Measurements from ENCODE around the gene LARP4B. TPM values are rescaled to one million over a fixed set of nuclear protein-coding genes. Genes with fewer than 3 reads are reported as not detected.

LARP4B gene
- total RNA-seq, 1 donor from 2014 or later: 137 TPM

GRCh38 chr10:929960-930624, 1.4 kb downstream of the LARP4B start:
- DNase-seq (ENCODE audit: low spot score): no peak
- H3K27ac Mint-ChIP-seq: peak overlapping the region; percentile 93
- peaks cover 35% of the 10 kb centered on the region for H3K4me1 Mint-ChIP-seq (ENCODE audit: low read depth)
- no peaks in the 10 kb centered on the region for H3K27me3 Mint-ChIP-seq (ENCODE audit: low read depth)
- no peaks in the 10 kb centered on the region for H3K9me3 Mint-ChIP-seq
- H3K36me3 Mint-ChIP-seq (ENCODE audit: low read depth): peaks cover 28% of the 10 kb centered on the region
- intact Hi-C loops (cut with micrococcal nuclease): loop anchor here (1.0 kb wide), 1 partner anchor 58 kb away; the partner anchor contains the start of gene GTPBP4
- H3K4me3 Mint-ChIP-seq (ENCODE audit: low read depth): peak overlapping the region; percentile 95

DNA sequence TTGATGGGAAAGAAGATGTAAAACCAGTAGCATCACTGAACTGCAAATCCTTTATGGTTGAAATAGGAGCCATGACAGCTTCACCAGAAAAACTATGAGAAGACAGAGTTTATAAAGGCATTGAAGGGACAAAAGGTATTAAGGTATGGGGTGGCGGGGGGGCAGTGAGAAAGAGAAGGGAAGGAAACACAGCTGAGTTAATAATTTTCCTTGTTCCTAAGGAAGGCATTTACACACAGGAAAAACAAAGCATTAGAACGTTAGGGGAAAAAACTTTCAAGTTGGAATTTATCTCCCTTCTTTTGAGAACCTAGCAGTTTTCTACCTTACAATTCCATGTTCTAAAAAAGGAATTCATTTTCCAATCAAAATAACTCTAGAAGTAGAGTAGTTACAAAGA, 4.4 kb downstream of the LARP4B start:
- Mint-ChIP-seq H3K4me3 (ENCODE audit: low read depth) (no peak overlapping the region), H3K27me3 (ENCODE audit: low read depth) (no peaks in the 10 kb centered on the region), H3K4me1 (ENCODE audit: low read depth) (peaks cover 39% of the 10 kb centered on the region), H3K36me3 (ENCODE audit: low read depth) (peaks cover 43% of the 10 kb centered on the region), H3K27ac (no peak overlapping the region), H3K9me3 (no peaks in the 10 kb centered on the region)
- intact Hi-C loops (cut with micrococcal nuclease): no loop called here
- no peak for DNase-seq (ENCODE audit: low spot score)

- H3K36me3 Mint-ChIP-seq (ENCODE audit: low read depth): peaks cover 47% of the 10 kb centered on the region
- peak overlapping the region; percentile 24 for H3K27ac Mint-ChIP-seq
These were observed 5.3 kb downstream of the LARP4B start for GRCh38 chr10:926075-926698.

GRCh38 chr10:924524-924859, 7.0 kb downstream of the LARP4B start:
- intact Hi-C loops (cut with micrococcal nuclease): no loop called here
- Mint-ChIP-seq H3K27me3 (ENCODE audit: low read depth) (no peaks in the 10 kb centered on the region), H3K4me1 (ENCODE audit: low read depth) (peaks cover 34% of the 10 kb centered on the region), H3K4me3 (ENCODE audit: low read depth) (no peak overlapping the region), H3K36me3 (ENCODE audit: low read depth) (peaks cover 40% of the 10 kb centered on the region), H3K9me3 (no peaks in the 10 kb centered on the region), H3K27ac (peak overlapping the region; percentile 5)
- DNase-seq (ENCODE audit: low spot score): no peak

More at GRCh38 chr10:926075-926698, 5.3 kb downstream of the LARP4B start:
- DNase-seq (ENCODE audit: low spot score): no peak
- no peak overlapping the region for H3K4me3 Mint-ChIP-seq (ENCODE audit: low read depth)
- H3K4me1 Mint-ChIP-seq (ENCODE audit: low read depth): peaks cover 42% of the 10 kb centered on the region
- intact Hi-C loops (cut with micrococcal nuclease): no loop called here
- H3K27me3 Mint-ChIP-seq (ENCODE audit: low read depth): no peaks in the 10 kb centered on the region
- H3K9me3 Mint-ChIP-seq: no peaks in the 10 kb centered on the region

GRCh38 chr10:923844-924523, 7.5 kb downstream of the LARP4B start:
- Mint-ChIP-seq H3K4me1 (ENCODE audit: low read depth) (peaks cover 30% of the 10 kb centered on the region), H3K4me3 (ENCODE audit: low read depth) (no peak overlapping the region), H3K9me3 (no peaks in the 10 kb centered on the region), H3K36me3 (ENCODE audit: low read depth) (peaks cover 44% of the 10 kb centered on the region), H3K27me3 (ENCODE audit: low read depth) (no peaks in the 10 kb centered on the region), H3K27ac (peak overlapping the region; percentile 5)
- DNase-seq (ENCODE audit: low spot score): no peak
- intact Hi-C loops (cut with micrococcal nuclease): no loop called here

DNA sequence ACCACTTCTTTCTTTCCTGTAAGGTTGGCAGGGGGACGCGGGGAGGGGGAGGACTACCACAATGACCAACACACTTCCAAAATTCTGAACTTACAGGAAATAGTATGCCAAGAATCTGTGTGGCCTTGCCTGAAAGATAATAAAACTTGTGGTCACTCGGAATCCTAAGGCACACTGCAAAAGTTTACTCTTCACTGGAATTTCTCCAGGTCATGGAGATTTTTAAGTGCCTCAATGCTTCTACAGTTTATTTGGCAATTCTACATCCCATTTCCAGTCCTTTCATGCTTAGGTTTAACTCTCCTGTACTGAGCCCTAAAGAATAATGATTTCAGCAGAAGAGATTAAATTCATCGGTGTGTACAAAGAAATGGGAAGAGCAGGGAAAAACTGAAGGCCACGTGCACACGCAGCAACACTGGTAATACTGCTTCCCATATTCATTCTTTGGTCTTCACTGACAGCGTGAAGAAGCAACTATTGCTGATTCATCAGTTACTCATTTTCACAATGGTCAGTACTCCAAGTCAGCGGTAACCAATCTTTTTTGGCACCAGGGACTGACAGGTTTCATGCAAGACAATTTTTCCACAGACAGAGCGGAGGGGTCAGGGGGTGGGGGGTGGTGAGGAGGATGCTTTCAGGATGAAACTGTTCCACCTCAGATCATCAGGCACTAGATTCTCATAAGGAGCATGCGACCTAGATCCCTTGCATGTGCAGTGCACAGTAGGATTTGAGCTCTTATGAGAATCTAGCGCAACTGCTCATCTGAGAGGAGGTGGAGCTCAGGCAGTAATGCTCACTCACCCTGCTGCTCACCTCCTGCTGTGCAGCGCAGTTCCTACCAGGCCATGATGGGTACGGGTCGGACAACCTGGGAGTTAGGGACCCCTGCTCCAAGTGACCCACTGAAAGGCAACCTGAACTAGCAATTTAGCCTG, 9.8 kb downstream of the LARP4B start:
- H3K27ac Mint-ChIP-seq: no peak overlapping the region
- H3K36me3 Mint-ChIP-seq (ENCODE audit: low read depth): peaks cover 45% of the 10 kb centered on the region
- no peak for DNase-seq (ENCODE audit: low spot score)
- peaks cover 18% of the 10 kb centered on the region for H3K4me1 Mint-ChIP-seq (ENCODE audit: low read depth)
- intact Hi-C loops (cut with micrococcal nuclease): no loop called here
- H3K27me3 Mint-ChIP-seq (ENCODE audit: low read depth): no peaks in the 10 kb centered on the region
- H3K4me3 Mint-ChIP-seq (ENCODE audit: low read depth): no peak overlapping the region
- no peaks in the 10 kb centered on the region for H3K9me3 Mint-ChIP-seq

DNA sequence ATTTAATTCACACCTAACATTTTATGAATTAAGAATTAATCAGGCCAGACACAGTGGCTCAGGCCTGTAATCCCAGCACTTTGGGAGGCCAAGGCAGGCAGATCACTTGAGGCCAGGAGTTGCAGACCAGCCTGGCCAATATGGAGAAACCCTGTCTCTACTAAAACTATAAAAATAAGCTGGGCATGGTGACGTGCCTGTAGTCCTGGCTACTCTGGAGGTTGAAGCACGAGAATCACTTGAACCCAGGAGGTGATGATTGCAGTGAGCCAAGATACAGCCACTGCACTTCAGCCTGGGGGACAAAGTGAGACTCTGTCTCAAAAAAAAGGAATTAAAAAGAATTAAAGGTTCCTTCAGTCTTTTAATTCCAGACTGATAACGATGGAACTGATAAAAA, 11.1 kb downstream of the LARP4B start:
- no peaks in the 10 kb centered on the region for H3K9me3 Mint-ChIP-seq
- H3K27me3 Mint-ChIP-seq (ENCODE audit: low read depth): no peaks in the 10 kb centered on the region
- H3K4me1 Mint-ChIP-seq (ENCODE audit: low read depth): peaks cover 12% of the 10 kb centered on the region
- no peak overlapping the region for H3K27ac Mint-ChIP-seq
- intact Hi-C loops (cut with micrococcal nuclease): no loop called here
- no peak overlapping the region for H3K4me3 Mint-ChIP-seq (ENCODE audit: low read depth)
- peaks cover 38% of the 10 kb centered on the region for H3K36me3 Mint-ChIP-seq (ENCODE audit: low read depth)
- DNase-seq (ENCODE audit: low spot score): no peak

DNA sequence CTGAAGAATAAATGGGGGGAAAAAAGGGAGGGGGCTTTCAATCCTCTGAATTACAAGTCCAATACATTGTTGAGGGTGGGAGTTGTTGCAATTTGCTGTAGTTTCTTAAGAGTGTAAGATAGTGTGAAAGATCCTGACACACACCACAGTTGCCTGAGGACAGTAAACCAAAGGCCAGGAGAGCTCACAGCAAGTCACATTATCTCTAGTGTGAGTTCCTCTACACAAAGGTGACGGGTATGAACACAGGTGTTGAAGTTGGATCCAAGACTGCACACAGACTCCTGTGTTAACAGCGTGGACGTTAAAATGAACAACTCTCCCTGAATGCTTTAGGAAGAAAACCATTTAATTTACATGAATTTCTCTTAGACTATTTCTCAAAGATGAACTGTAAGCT, 12.0 kb downstream of the LARP4B start:
- Mint-ChIP-seq H3K9me3 (no peaks in the 10 kb centered on the region), H3K4me1 (ENCODE audit: low read depth) (peaks cover 9% of the 10 kb centered on the region), H3K27me3 (ENCODE audit: low read depth) (no peaks in the 10 kb centered on the region), H3K36me3 (ENCODE audit: low read depth) (peaks cover 34% of the 10 kb centered on the region), H3K4me3 (ENCODE audit: low read depth) (no peak overlapping the region), H3K27ac (no peak overlapping the region)
- DNase-seq (ENCODE audit: low spot score): no peak
- intact Hi-C loops (cut with micrococcal nuclease): no loop called here

GRCh38 chr10:917999-918398, 13.5 kb downstream of the LARP4B start:
- Mint-ChIP-seq H3K27ac (no peak overlapping the region), H3K27me3 (ENCODE audit: low read depth) (no peaks in the 10 kb centered on the region), H3K36me3 (ENCODE audit: low read depth) (peaks cover 29% of the 10 kb centered on the region), H3K9me3 (no peaks in the 10 kb centered on the region), H3K4me1 (ENCODE audit: low read depth) (peaks cover 7% of the 10 kb centered on the region), H3K4me3 (ENCODE audit: low read depth) (no peak overlapping the region)
- DNase-seq (ENCODE audit: low spot score): no peak
- intact Hi-C loops (cut with micrococcal nuclease): no loop called here

DNA sequence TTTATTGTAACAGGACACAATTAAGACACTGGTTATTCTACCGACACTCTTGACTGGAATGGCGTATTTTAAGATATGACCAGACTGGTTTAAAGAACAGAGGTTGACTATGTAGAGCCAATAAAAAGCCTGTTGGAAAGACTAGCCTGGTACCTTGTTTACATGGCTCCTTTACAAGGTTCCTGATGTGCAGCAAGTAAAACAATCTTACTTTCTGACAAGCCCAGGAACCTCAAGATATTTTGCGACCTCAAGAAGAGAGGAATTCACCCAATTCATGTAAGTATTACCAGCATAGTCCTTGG, 14.1 kb downstream of the LARP4B start:
- peaks cover 30% of the 10 kb centered on the region for H3K36me3 Mint-ChIP-seq (ENCODE audit: low read depth)
- no peaks in the 10 kb centered on the region for H3K9me3 Mint-ChIP-seq
- H3K4me3 Mint-ChIP-seq (ENCODE audit: low read depth): no peak overlapping the region
- peaks cover 9% of the 10 kb centered on the region for H3K4me1 Mint-ChIP-seq (ENCODE audit: low read depth)
- H3K27ac Mint-ChIP-seq: no peak overlapping the region
- no peaks in the 10 kb centered on the region for H3K27me3 Mint-ChIP-seq (ENCODE audit: low read depth)
- intact Hi-C loops (cut with micrococcal nuclease): no loop called here
- DNase-seq (ENCODE audit: low spot score): no peak

- Mint-ChIP-seq H3K27me3 (ENCODE audit: low read depth) (no peaks in the 10 kb centered on the region), H3K27ac (no peak overlapping the region), H3K4me1 (ENCODE audit: low read depth) (peaks cover 9% of the 10 kb centered on the region), H3K9me3 (no peaks in the 10 kb centered on the region), H3K36me3 (ENCODE audit: low read depth) (peaks cover 35% of the 10 kb centered on the region), H3K4me3 (ENCODE audit: low read depth) (no peak overlapping the region)
- intact Hi-C loops (cut with micrococcal nuclease): no loop called here
- DNase-seq (ENCODE audit: low spot score): no peak
These were observed 14.6 kb downstream of the LARP4B start for GRCh38 chr10:916716-917415.

DNA sequence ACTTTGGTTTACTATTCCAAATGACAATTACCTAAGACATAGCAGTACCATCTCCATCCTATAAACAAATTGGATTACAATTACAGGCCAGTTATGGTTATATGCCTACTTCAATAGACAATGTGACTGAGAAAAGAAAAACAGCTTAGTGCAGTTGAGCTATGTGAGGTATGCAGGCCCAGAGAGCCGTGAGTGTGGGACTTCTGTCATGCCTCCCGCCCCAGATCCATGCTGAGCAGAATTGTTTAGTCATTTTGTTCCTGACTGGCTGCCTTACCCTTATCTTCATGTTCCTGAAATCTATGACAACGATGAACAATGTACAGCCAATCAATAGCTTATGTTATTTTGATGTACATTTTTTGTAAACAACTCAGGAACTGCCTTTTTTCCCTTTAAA, 21.7 kb downstream of the LARP4B start:
- no peak for DNase-seq (ENCODE audit: low spot score)
- no peaks in the 10 kb centered on the region for H3K27me3 Mint-ChIP-seq (ENCODE audit: low read depth)
- peaks cover 17% of the 10 kb centered on the region for H3K4me1 Mint-ChIP-seq (ENCODE audit: low read depth)
- H3K9me3 Mint-ChIP-seq: no peaks in the 10 kb centered on the region
- peak overlapping the region; percentile 30 for H3K27ac Mint-ChIP-seq
- peaks cover 51% of the 10 kb centered on the region for H3K36me3 Mint-ChIP-seq (ENCODE audit: low read depth)
- no peak overlapping the region for H3K4me3 Mint-ChIP-seq (ENCODE audit: low read depth)
- intact Hi-C loops (cut with micrococcal nuclease): no loop called here
